PC-3 (cell line): ENCODE results near the gene CHCHD10. TPM values are rescaled to one million over a fixed set of nuclear protein-coding genes. Genes with fewer than 3 reads are reported as not detected.
A peak's percentile ranks its signal among the peaks of the same experiment; 100 is the strongest.

Experiments used
- ATAC-seq: fragments of 200-7000 bp; cut with Tn5 transposase; 2 replicates; pipeline ENCODE4 v1.9.1; 2020; ENCODE audit warnings: mild to moderate bottlenecking, moderate library complexity
- Bru-seq: library from RNA; stranded (reverse); fragments of 400-500 nt; gene quantifications from one replicate; lab custom pipeline; 2021; lab: Mats Ljungman, UMichigan
- BruChase-seq, 2 experiments: library from RNA; stranded (reverse); fragments of 400-500 nt; gene quantifications; one replicate each; lab custom pipeline; 2021; lab: Mats Ljungman, UMichigan
- BruUV-seq: library from RNA; stranded (reverse); fragments of 400-500 nt; replicated peaks from 2 replicates; lab custom pipeline; 2021; lab: Mats Ljungman, UMichigan
- CTCF ChIA-PET: fragments of 300-600 bp; sonication (Branson Sonifier 250); formaldehyde crosslinking; loops from one replicate; lab custom pipeline; 2022; ENCODE audit warnings: antibody characterized with exemption; lab: Charles Lee
- POLR2A ChIA-PET: fragments of 300-600 bp; sonication (Branson Sonifier 250); formaldehyde crosslinking; loops from one replicate; lab custom pipeline; 2022; ENCODE audit warnings: antibody characterized with exemption; ENCODE audit not compliant: unreplicated experiment; lab: Charles Lee
- DNase-seq: peaks from one replicate; pipeline ENCODE4 v3.0.0-alpha.2; 2015
- H2AFZ ChIP-seq: fragments of 300-600 bp; sonication (generic); 2 replicates; pipeline ENCODE4 v1.6.0; 2016; ENCODE audit warnings: antibody characterized with exemption, low read length
- H3F3A ChIP-seq: fragments of 300-600 bp; sonication (generic); one replicate; pipeline ENCODE4 v1.6.0; 2017; ENCODE audit warnings: antibody characterized with exemption, low read length, control low read depth, mild to moderate bottlenecking; ENCODE audit not compliant: unreplicated experiment
- H3K27ac ChIP-seq: fragments of 300-600 bp; sonication (generic); 2 replicates; pipeline ENCODE4 v1.5.1; 2016; ENCODE audit warnings: mild to moderate bottlenecking, low read length
- H3K27me3 ChIP-seq: fragments of 300-600 bp; sonication (generic); 2 replicates; pipeline ENCODE4 v1.6.1; 2016; ENCODE audit warnings: low read length, mixed read lengths
- H3K36me3 ChIP-seq: fragments of 300-600 bp; sonication (generic); 2 replicates; pipeline ENCODE4 v1.6.1; 2016; ENCODE audit warnings: low read depth, mixed run types, low read length, mixed read lengths
- H3K4me1 ChIP-seq: fragments of 300-600 bp; sonication (generic); 2 replicates; pipeline ENCODE4 v1.5.1; 2016; ENCODE audit warnings: low read length; ENCODE audit not compliant: insufficient read depth
- H3K4me2 ChIP-seq: fragments of 300-600 bp; sonication (generic); 2 replicates; pipeline ENCODE4 v1.6.0; 2016; ENCODE audit warnings: low read length
- H3K4me3 ChIP-seq: fragments of 300-600 bp; sonication (generic); 2 replicates; pipeline ENCODE4 v1.5.1; 2016; ENCODE audit warnings: mild to moderate bottlenecking, low read length, mixed read lengths
- H3K79me2 ChIP-seq: fragments of 300-600 bp; sonication (generic); 2 replicates; pipeline ENCODE4 v1.6.1; 2017; ENCODE audit warnings: low read length, mixed read lengths
- H3K9ac ChIP-seq: fragments of 300-600 bp; sonication (generic); 2 replicates; pipeline ENCODE4 v1.6.0; 2016; ENCODE audit warnings: mild to moderate bottlenecking, low read length
- H3K9me2 ChIP-seq: fragments of 300-600 bp; sonication (generic); replicated peaks from 2 replicates; pipeline ENCODE4 v1.6.1; 2016; ENCODE audit warnings: mixed run types, low read length, mixed read lengths
- H3K9me3 ChIP-seq: fragments of 300-600 bp; sonication (generic); 2 replicates; pipeline ENCODE4 v1.6.1; 2016; ENCODE audit warnings: low read length, mixed read lengths
- H4K20me1 ChIP-seq: fragments of 300-600 bp; sonication (generic); 2 replicates; pipeline ENCODE4 v1.6.1; 2016; ENCODE audit warnings: low read length, mixed read lengths
- EZH2 ChIP-seq: fragments of 300-600 bp; sonication (generic); IDR thresholded peaks from one replicate; pipeline ENCODE4 v1.6.1; 2017; ENCODE audit warnings: antibody characterized with exemption, mild to moderate bottlenecking, low read length; ENCODE audit not compliant: unreplicated experiment
- intact Hi-C: fragments of 100-400 bp; cut with micrococcal nuclease; formaldehyde crosslinking; loops from 2 replicates; pipeline ENCODE4 v1.9.0; 2023
- long read RNA-seq: library from polyadenylated mRNA; unstranded; transcript quantifications from one replicate; pipeline ENCODE4 v2.0.0, GENCODE V29; 2021; ENCODE audit not compliant: unreplicated experiment
- total RNA-seq: library from RNA; depleted of rRNA; stranded (reverse); fragments of >200 nt; gene quantifications from 2 replicates; pipeline ENCODE4 v1.2.3, GENCODE V29; 2014; rRNA removed
- TF ChIP-seq, protein P1 (sequence below): fragments of 300-600 bp; sonication (generic); conservative IDR thresholded peaks from 2 replicates; pipeline ENCODE4 v1.5.1; 2017; ENCODE audit warnings: antibody characterized with exemption, low read depth, mild to moderate bottlenecking, low read length

The CHCHD10 gene
- 52.2 and 98.1 TPM in 2 replicates for total RNA-seq
- Bru-seq, nascent RNA = percentile 57 among the genes with signal in this experiment
- percentile 39 among the genes with signal in this experiment for BruChase-seq, experiment 1, labeled RNA remaining after a 6-hour chase
- percentile 39 among the genes with signal in this experiment for BruChase-seq, experiment 2, labeled RNA remaining after a 2-hour chase
- long read RNA-seq, transcript CHCHD10-202 (4 exons, 1,171 nt) = major isoform, 11 of 19 reads
- long read RNA-seq, partial matches to known transcripts = 4 of 19 reads
- long read RNA-seq, other reads (novel, unspliced or antisense) = 4 of 19 reads

- peak within 1 kb of the TSS; percentile 99 for H2AFZ ChIP-seq
- DNase-seq (peak; percentile 76), ATAC-seq (peak; percentile 66)
- H3K79me2 ChIP-seq = peaks cover 22% of the 10 kb centered on the region
- H3K9ac ChIP-seq = peak within 1 kb of the TSS; percentile 86
- H3K9me3 ChIP-seq = no peaks in the 10 kb centered on the region
- peaks cover 5% of the 10 kb centered on the region; the same call in 1 of the 2 replicates for H3K36me3 ChIP-seq
- ChIA-PET CTCF (interaction anchor here (1.0 kb wide), 1 partner anchor 82 kb away, joined by 4 read pairs; no protein-coding TSS in a partner anchor), POLR2A (no interaction called here)
- H3K4me1 ChIP-seq = peaks cover 4% of the 10 kb centered on the region; the same call in 1 of the 2 replicates
- no peaks in the 10 kb centered on the region for H3K9me2 ChIP-seq
- no peaks in the 10 kb centered on the region for H4K20me1 ChIP-seq
- H3K4me3 ChIP-seq = peak within 1 kb of the TSS; percentile 97
- H3F3A ChIP-seq = no peaks in the 10 kb centered on the region
- peak within 1 kb of the TSS; percentile 99 for H3K4me2 ChIP-seq
- TSS peak; percentile 77 for BruUV-seq
- H3K27me3 ChIP-seq = no peaks in the 10 kb centered on the region
- peak within 1 kb of the TSS; percentile 50 for H3K27ac ChIP-seq
- no peak for TF ChIP-seq EZH2
- TF ChIP-seq, protein P1, sequence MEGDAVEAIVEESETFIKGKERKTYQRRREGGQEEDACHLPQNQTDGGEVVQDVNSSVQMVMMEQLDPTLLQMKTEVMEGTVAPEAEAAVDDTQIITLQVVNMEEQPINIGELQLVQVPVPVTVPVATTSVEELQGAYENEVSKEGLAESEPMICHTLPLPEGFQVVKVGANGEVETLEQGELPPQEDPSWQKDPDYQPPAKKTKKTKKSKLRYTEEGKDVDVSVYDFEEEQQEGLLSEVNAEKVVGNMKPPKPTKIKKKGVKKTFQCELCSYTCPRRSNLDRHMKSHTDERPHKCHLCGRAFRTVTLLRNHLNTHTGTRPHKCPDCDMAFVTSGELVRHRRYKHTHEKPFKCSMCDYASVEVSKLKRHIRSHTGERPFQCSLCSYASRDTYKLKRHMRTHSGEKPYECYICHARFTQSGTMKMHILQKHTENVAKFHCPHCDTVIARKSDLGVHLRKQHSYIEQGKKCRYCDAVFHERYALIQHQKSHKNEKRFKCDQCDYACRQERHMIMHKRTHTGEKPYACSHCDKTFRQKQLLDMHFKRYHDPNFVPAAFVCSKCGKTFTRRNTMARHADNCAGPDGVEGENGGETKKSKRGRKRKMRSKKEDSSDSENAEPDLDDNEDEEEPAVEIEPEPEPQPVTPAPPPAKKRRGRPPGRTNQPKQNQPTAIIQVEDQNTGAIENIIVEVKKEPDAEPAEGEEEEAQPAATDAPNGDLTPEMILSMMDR = peak; percentile 71
- intact Hi-C loops = loop anchor here (5.0 kb wide), 1 partner anchor 79 kb away; no protein-coding TSS in a partner anchor
These were observed at the start of gene CHCHD10 for GRCh38 chr22:23767673-23768548. Gene CHCHD10 (minus strand): TSS chr22:23767972. CDS start chr22:23767874, 98 bp downstream.

- Histone ChIP-seq H3K79me2 (no peaks in the 10 kb centered on the region), H3K9me3 (no peaks in the 10 kb centered on the region), H2AFZ (no peak overlapping the region), H3K27me3 (no peaks in the 10 kb centered on the region), H3K4me3 (no peak overlapping the region), H3K27ac (no peak overlapping the region), H3F3A (no peaks in the 10 kb centered on the region), H3K4me2 (no peak overlapping the region), H4K20me1 (no peaks in the 10 kb centered on the region), H3K9me2 (no peaks in the 10 kb centered on the region), H3K36me3 (no peaks in the 10 kb centered on the region), H3K4me1 (no peaks in the 10 kb centered on the region), H3K9ac (no peak overlapping the region)
- DNase-seq (no peak), ATAC-seq (no peak)
- TF ChIP-seq, protein P1 = no peak
- ChIA-PET POLR2A (no interaction called here), CTCF (no interaction called here)
- no TSS peak for BruUV-seq
- intact Hi-C loops = no loop called here
These were observed 49.4 kb upstream of the CHCHD10 start for GRCh38 chr22:23817146-23817545.
